Stimulated activated CD4-positive, alpha-beta T cell treated with anti-CD3 and anti-CD28 coated beads, Interleukin-12 subunit alpha, Interleukin-12 subunit beta, amount 100 ng/mL, for 48 hours (primary cell): Measurements from ENCODE around the gene KLF1.
"Not testable (repeated sequence)": the region's sequence is repeated elsewhere in the genome, so short reads cannot be mapped to it uniquely, and the experiment has no call there.

ENCODE experiments used
- DNase-seq, 3 donors: peaks; one replicate each; pipeline ENCODE4 v3.0.0-alpha.2; 2020; ENCODE audit warnings: low read depth in 2 of 3, low spot score in 1 of 3

Gene KLF1

GRCh38 chr19:12891553-12892021, 4.6 kb upstream of the KLF1 start:
- DNase-seq = no peak

GRCh38 chr19:12890787-12891552, 4.0 kb upstream of the KLF1 start, which contains the start of gene GCDH:
TSS of gene GCDH (plus strand) at chr19:12891160. CDS start at chr19:12891305, 145 bp downstream.
- peak; percentile 91 to 96 (median 95) for DNase-seq

- DNase-seq = not testable (repeated sequence)
Measured at GRCh38 chr19:12890299-12890786, 3.3 kb upstream of the KLF1 start.

DNA sequence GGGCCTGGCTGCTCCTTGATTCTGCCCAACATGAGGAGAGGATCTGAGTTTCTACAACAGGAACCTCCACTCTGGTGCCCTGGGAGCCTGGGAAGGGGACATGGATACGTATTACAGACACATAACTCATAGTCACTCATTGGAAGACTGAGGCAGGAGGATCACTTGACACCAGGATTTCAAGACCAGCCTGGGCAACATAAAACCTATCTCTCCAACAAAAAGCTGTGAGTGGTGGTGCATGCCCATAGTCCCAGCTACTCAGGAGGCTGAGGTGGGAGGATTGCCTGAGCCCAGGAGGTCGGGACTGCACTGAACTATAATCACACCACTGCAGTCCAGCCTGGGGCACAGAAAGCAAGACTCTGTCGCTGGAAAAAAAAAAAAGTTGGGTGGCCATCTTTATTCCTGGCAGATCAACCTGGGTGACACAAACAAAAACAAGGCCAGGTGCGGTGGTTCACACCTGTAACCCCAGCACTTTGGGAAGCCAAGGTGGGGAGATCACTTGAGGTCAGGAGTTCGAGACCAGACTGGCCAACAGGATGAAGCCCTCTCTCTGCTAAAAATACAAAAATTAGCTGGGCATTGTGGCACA, 1.1 kb upstream of the KLF1 start:
- no peak for DNase-seq

DNA sequence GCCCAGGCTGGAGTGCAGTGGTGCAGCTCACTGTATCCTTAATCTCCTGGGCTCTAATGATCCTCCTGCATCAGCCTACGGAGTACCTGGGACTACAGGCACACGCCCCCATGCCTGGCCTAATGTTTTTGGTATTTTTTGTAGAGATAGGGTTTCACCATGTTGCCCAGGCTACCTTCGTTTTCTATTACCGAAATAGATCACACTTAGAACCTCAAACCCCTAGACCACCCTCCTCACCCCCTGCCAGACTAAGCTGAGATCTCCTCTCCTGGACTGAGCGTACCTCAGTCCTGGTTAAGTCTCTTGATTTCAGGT, 391 bp downstream of the KLF1 start:
- DNase-seq = no peak

- DNase-seq = no peak
Measured at GRCh38 chr19:12885749-12886650, 1.0 kb downstream of the KLF1 start.

DNA sequence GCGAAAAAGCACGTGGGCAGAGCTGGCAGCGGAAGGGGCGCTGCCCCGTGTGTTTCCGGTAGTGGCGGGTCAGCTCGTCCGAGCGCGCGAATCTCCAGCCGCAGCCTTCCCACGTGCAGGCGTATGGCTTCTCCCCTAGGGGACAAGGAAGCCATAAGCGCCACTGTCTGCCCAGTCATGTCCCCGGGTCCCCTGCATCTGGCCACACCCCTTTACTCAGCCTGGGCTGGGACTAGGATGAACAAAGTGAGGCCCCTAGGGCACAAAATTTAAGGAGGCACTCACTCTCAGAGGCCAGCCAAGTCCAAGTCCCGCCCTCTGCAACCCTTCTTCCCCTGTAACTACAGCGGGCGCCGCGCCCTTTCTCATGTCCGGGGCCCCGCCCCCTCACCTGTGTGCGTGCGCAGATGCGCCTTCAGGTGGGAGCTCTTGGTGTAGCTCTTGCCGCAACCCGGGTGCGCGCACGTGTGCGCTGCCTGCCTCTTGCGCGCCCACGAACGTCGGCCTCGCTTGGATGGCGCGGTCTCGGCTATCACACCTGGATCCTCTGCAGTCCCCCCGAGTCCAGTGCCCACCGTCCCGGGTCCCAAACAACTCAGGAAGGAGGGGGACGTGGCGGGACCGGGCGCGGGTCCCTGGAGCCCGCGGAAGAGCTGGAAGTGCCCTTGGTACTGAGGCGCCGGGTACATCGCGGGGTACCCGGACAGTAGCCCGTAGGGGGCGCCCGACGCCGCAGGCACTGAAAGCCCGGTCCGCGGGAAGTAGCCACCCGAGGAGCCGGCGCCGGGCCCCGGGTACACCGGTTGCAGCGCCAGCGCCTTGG, 1.9 kb downstream of the KLF1 start:
- DNase-seq = peak; percentile 85 to 91 (median 85)

DNA sequence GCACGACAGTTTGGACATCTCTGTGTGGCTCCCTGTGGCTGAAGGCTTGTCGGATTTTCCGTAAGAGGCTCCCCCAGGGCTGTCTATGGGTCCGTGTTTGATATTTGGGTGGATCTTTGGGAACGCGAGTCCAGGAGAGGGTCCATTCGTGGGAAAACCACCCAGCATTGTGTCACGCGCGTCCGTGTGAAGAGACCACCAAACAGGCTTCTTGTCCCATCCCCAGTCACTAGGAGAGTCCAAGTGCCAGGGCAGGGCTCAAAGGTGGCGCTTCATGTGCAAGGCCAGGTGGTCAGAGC, 2.4 kb downstream of the KLF1 start:
- no peak for DNase-seq

DNA sequence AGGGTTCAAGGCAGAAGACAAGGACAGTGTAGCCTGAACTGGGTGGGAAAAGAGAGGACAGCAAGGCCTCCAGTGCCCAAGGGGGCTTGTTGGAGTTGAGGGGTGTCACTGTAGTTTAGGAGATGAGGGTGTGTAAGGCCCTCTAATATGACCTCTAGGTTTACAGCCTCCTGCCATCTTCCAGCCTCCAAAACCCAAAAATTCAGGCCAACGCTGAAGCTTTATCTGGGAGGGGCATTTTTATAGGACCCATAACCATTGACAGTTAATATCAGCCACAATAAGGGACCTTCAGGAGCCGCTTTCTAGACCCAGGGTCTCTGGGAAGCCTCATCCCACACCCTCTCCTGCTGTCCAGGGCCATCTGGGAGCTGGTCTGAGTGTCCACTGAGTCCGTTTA, 2.8 kb downstream of the KLF1 start:
- DNase-seq = no peak

DNA sequence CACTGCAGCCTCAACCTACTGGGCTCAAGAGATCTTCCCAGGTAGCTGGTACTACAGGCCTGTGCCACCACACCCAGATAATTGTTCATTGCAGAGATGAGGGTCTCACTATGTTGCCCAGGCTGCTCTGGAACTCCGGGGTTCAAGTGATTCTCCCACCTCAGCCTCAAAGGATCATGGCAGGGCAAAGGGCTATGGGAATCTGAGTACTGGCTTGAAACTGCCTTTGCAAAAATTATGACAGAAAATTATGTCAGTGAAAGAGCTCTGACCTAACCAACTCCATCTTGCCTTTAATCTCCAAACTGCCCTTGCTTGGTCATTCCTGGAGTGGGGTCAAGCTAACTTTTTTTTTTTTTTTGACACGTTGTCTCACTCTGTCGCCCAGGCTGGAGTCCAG, 4.4 kb downstream of the KLF1 start:
- DNase-seq = no peak

DNA sequence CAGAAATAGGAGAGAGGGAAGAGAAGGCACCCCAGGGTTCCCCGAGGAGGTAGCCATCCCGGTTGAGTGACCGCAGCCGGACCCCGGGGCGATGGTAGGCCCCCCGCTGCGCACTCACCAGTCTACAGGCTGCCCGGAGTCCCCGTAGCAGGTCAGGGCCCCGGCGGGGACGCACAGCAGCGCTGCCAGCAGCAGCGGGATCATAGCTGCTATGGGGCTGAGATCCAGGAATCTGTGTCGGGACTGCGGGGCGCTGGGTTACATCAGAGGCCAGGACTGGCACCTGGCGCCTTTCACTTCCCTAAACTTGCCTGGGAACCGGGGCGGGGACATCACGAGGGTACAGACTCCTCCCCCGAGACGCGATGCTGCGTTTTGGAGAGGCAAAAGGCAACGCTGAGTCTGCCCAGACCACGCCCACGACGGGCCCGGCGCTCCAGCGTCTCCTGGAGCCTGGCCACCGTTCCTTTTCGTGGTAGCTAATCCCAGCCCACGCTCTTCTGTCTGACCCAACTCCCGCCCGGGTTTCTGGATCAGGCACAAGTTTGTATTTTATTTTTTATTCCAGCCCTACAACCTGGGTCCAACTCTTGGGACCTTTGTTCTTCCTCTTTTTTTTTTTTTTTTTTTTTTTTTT, 5.7 kb downstream of the KLF1 start, which contains the start of gene DNASE2:
DNASE2 (minus strand) TSS at position 278 of the 637 bp plus-strand sequence; CDS start at position 204, 74 bp downstream.
- peak; percentile 83 to 95 (median 84) for DNase-seq

DNA sequence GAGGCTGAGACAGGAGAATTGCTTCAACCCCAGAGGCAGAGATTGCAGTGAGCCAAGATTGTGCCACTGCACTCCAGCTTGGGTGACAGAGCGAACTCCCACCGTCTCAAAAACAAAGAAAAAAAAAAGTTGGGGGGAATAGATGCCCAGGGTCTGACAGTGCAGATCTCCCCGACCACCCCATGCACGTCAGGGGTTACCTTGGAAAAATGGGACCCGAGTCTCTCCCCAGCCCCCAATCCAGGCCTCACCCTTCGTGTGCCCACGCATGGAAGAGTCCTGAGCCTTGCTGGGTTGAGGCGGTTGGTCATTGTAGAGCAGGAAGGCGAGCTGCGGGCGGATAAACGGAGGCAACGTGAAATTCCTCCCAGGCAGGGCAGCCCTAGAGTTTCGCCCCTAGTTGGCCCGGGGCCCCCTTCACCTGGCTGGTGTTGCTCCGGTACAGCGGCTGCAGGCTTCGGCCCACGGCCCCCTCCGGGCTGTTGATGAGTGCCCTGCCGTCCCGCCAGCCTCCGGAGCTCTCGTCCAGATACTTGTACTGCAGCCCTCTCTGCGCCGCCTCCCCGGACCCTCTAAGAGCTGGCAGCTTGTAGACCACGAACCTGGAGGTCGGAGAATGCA, 6.3 kb downstream of the KLF1 start:
- DNase-seq = no peak

DNA sequence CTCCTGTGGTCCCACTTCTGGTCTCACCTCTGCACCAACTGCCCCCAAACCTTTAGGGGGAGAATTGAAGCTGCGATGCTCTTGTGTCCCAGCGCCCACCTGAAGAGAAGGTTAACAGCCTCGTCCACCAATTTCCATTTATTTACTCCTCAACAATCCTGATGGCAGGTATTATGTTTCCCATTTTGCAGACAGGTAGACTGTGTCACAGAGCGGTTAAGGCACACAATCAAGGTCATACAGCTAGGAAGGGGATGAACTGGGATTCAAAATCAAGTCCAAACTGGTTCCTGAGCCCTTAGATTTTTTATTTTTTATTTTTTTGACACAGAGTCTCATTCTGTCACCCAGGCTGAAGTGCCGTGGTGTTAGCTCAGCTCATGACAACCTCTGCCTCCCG, 11.9 kb downstream of the KLF1 start:
- no peak for DNase-seq

GRCh38 chr19:12873891-12874745, 12.9 kb downstream of the KLF1 start:
- no peak for DNase-seq

DNA sequence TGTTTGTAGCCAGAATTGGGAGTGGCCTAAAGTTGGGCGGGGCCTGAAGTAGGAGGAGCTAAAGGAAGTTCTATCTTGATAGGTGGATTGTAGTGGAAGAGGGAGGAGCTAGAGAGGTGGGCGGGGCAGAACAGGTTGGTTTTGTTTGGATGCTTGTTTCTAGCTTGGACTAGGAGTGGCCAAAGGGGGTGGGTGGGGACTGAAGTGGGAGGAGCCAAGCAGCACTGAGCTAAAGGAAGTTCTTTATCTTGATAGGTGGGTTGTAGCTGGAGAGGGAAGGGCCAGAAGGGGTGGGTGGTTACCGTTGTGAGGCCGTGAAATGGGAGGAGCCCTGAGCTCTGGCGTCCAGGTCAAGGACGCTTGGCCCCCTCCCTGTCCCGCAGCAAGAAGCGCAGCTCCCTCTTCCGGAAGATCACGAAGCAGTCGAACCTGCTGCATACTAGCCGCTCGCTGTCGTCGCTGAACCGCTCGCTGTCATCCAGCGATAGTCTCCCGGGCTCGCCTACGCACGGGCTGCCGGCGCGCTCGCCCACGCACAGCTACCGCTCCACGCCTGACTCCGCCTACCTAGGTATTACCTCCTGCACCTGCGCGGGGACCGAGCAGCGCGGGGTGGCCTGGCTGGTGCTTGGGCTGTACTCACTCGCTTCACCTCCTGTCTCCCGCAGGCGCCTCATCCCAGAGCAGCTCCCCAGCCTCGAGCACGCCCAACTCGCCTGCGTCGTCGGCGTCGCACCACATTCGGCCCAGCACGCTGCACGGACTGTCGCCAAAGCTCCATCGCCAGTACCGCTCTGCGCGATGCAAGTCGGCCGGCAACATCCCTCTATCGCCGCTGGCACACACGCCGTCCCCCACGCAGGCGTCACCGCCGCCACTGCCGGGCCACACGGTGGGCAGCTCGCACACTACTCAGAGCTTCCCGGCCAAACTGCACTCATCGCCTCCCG, 13.8 kb downstream of the KLF1 start:
- DNase-seq = peak; percentile 43 to 63 (median 61)

GRCh38 chr19:12872255-12872654, 14.7 kb downstream of the KLF1 start:
- DNase-seq = no peak

GRCh38 chr19:12871681-12872080, 15.3 kb downstream of the KLF1 start:
- no peak for DNase-seq
